Mononuclear cell (primary cell): ENCODE results near the gene TSC22D1. TPM values are rescaled to one million over a fixed set of nuclear protein-coding genes. Genes with fewer than 3 reads are reported as not detected.

Experiments
- H3K27me3 ChIP-seq: 2 replicates; pipeline ENCODE4 v1.6.0; 2011; ENCODE audit warnings: low read length, control low read depth; ENCODE audit not compliant: insufficient read depth
- H3K4me1 ChIP-seq: 2 replicates; pipeline ENCODE4 v1.5.1; 2011; ENCODE audit warnings: mild to moderate bottlenecking, low read length, control low read depth; ENCODE audit not compliant: insufficient read depth
- H3K4me3 ChIP-seq: 2 replicates; pipeline ENCODE4 v1.5.1; 2011; ENCODE audit warnings: mild to moderate bottlenecking, low read length, moderate library complexity
- H3K9me3 ChIP-seq: 2 replicates; pipeline ENCODE4 v1.5.1; 2011; ENCODE audit warnings: low read depth, mild to moderate bottlenecking, control low read depth, low read length
- total RNA-seq: library from RNA; depleted of rRNA; stranded (reverse); fragments of >200 nt; gene quantifications from one replicate; pipeline ENCODE4 v1.2.3, GENCODE V29; 2012

Gene TSC22D1
- total RNA-seq, 1 donor: 61.5 TPM

DNA sequence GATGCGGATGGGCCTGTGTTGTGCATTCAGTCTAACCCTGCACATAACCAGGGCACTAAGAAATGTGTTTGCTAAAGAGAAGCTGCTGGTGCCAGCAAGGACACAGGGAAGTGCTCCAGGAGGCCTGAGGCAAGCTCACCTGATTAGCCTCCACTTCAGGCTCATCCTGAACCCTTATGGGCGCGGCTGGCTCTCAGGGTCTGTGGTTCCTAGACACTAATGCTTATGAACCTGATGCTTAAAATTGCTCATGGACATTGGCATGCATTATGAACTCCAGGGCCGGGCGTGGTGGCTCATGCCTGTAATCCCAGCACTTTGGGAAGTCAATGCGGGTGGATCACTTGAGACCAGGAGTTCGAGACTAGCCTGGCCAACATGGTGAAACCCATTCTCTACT is 168.2 kb downstream of the TSC22D1 start:
- Histone ChIP-seq H3K4me3 (no peak overlapping the region), H3K4me1 (no peaks in the 10 kb centered on the region), H3K9me3 (no peaks in the 10 kb centered on the region), H3K27me3 (no peaks in the 10 kb centered on the region)

- Histone ChIP-seq H3K4me1 (no peaks in the 10 kb centered on the region), H3K27me3 (no peaks in the 10 kb centered on the region), H3K9me3 (no peaks in the 10 kb centered on the region), H3K4me3 (no peak overlapping the region)
Measured at GRCh38 chr13:44407379-44407778, 168.8 kb downstream of the TSC22D1 start.

- Histone ChIP-seq H3K4me1 (no peaks in the 10 kb centered on the region), H3K4me3 (no peak overlapping the region), H3K9me3 (no peaks in the 10 kb centered on the region), H3K27me3 (no peaks in the 10 kb centered on the region)
Measured at GRCh38 chr13:44406617-44407016, 169.5 kb downstream of the TSC22D1 start.

GRCh38 chr13:44404261-44405132 is 171.6 kb downstream of the TSC22D1 start:
- Histone ChIP-seq H3K4me1 (no peaks in the 10 kb centered on the region), H3K27me3 (no peaks in the 10 kb centered on the region), H3K4me3 (no peak overlapping the region), H3K9me3 (no peaks in the 10 kb centered on the region)

DNA sequence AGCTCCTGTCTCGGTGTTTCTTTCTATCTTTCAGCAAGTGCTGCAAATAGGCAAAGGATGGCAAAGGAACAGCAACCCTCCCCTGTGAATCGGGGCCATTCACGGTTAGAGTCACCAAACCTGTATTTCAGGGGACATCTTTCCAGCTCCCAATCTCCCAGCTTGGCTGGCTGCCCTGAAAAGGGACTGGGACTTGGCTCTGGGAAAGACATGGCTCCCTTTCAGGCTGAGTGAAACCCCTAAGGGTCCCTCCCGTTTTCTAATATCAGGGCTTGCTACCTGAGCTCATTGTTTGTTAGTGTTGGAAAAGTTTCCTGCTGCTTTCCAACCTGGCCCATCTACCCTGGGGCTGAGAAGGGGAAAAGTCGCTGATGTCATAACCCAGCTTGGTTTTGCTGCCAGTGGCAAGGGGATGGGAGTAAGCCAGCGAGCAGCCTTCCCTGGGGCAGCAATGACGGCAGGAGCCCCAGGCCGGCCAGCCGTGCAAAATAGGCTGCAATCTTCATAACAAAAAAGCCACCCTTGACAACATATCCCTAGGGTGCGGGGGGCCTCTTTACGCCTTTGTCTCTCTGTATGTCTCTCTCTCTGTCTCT is 172.6 kb downstream of the TSC22D1 start:
- Histone ChIP-seq H3K4me3 (no peak overlapping the region), H3K27me3 (no peaks in the 10 kb centered on the region)

DNA sequence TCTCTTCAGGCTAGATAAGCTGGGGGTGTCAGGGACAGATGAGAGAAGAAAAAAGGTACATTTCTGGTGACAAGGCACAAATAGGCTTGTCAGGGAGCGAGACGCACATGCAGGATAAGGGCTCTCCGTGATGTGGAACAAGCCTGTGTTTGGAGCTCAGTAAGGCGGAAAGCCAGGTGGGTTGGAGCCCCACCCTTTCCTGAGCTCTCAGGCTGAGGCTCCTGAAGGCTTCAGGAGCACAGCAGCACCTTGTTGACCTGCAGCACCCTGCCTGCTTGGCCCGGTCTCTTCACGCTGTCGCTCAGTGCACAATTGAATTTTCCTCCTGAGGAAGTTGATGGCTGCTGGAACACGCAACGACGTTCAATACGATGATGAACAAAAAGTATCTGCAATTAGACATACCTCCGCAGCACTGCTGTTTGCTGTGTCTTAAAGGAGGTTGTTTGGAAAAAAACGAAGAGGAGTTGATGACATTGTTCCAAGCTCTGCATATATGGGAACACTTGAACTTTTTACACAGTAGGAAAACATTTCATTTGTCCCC is 173.2 kb downstream of the TSC22D1 start:
- H3K4me1 ChIP-seq: no peaks in the 10 kb centered on the region
- no peak overlapping the region for H3K4me3 ChIP-seq
- no peaks in the 10 kb centered on the region for H3K27me3 ChIP-seq
- no peaks in the 10 kb centered on the region for H3K9me3 ChIP-seq

More for the DNA sequence above, 172.6 kb downstream of the TSC22D1 start:
- no peaks in the 10 kb centered on the region for H3K4me1 ChIP-seq
- no peaks in the 10 kb centered on the region for H3K9me3 ChIP-seq

- Histone ChIP-seq H3K4me3 (no peak overlapping the region), H3K9me3 (no peaks in the 10 kb centered on the region), H3K4me1 (no peaks in the 10 kb centered on the region), H3K27me3 (no peaks in the 10 kb centered on the region)
Measured at GRCh38 chr13:44401577-44401976, 174.6 kb downstream of the TSC22D1 start.

DNA sequence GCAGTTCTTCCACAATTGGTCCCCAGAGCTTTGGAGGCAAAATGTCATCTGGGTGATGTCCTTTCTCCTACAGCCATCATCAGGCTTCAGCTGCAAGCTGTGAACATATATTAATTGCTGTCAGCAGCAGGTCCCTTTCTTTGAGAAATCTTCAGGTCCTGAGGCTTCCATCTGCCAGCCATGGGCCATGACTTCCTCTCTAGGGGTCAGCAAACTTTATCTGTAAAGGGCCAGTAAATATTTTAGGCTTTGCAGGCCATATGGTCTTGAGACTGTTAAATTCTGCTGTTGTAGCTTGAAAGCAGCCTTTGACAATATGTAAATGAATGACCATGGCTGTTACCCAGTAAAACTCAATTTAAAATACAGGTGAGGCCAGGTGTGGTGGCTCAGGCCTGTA is 175.4 kb downstream of the TSC22D1 start:
- Histone ChIP-seq H3K9me3 (no peaks in the 10 kb centered on the region), H3K4me3 (no peak overlapping the region), H3K27me3 (no peaks in the 10 kb centered on the region), H3K4me1 (no peaks in the 10 kb centered on the region)

GRCh38 chr13:44399074-44399473 is 177.1 kb downstream of the TSC22D1 start:
- Histone ChIP-seq H3K4me3 (no peak overlapping the region), H3K27me3 (no peaks in the 10 kb centered on the region), H3K4me1 (no peaks in the 10 kb centered on the region), H3K9me3 (no peaks in the 10 kb centered on the region)

GRCh38 chr13:44398606-44399005 is 177.5 kb downstream of the TSC22D1 start:
- H3K4me1 ChIP-seq: no peaks in the 10 kb centered on the region
- no peak overlapping the region for H3K4me3 ChIP-seq
- no peaks in the 10 kb centered on the region for H3K9me3 ChIP-seq
- no peaks in the 10 kb centered on the region for H3K27me3 ChIP-seq

DNA sequence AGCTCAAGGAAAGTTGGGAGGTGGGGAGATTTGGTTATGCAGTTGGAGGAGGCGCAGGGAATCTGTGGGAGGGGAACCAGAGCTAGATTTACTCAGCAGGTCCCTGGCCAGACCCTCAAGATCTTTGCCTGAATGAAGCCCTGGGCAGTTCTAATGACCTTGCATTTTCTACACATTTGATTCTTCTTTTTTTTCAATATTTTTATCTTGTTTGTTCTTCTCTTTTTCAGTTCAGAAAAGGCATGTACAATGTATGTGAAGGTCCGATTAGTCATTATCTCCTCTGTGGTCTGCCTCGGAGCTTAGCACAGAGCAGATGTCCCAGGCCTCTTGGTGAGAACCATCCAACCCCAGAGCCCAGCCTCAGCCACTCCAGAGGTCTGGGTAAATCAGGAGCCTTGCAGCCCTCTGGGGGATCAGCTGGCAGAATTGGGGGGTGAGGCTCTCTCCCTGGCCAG is 178.3 kb downstream of the TSC22D1 start:
- Histone ChIP-seq H3K4me1 (no peaks in the 10 kb centered on the region), H3K4me3 (no peak overlapping the region), H3K9me3 (no peaks in the 10 kb centered on the region), H3K27me3 (no peaks in the 10 kb centered on the region)

GRCh38 chr13:44396701-44397580 is 179.2 kb downstream of the TSC22D1 start:
- Histone ChIP-seq H3K9me3 (no peaks in the 10 kb centered on the region), H3K4me1 (no peaks in the 10 kb centered on the region), H3K27me3 (no peaks in the 10 kb centered on the region), H3K4me3 (no peak overlapping the region)

GRCh38 chr13:44395976-44396694 is 180.0 kb downstream of the TSC22D1 start:
- no peaks in the 10 kb centered on the region for H3K27me3 ChIP-seq
- H3K4me3 ChIP-seq: no peak overlapping the region
- no peaks in the 10 kb centered on the region for H3K9me3 ChIP-seq

GRCh38 chr13:44394658-44395057 is 181.5 kb downstream of the TSC22D1 start:
- H3K9me3 ChIP-seq: no peaks in the 10 kb centered on the region
- H3K4me1 ChIP-seq: no peaks in the 10 kb centered on the region
- no peak overlapping the region for H3K4me3 ChIP-seq
- H3K27me3 ChIP-seq: no peaks in the 10 kb centered on the region

More at GRCh38 chr13:44395976-44396694, 180.0 kb downstream of the TSC22D1 start:
- no peaks in the 10 kb centered on the region for H3K4me1 ChIP-seq
